Panc1 (cell line): ENCODE data around the gene SH2D2A. TPM values are rescaled to one million over a fixed set of nuclear protein-coding genes. Genes with fewer than 3 reads are reported as not detected.

Source experiments
- ATAC-seq: fragments of 200-7000 bp; cut with Tn5 transposase; 2 replicates; pipeline ENCODE4 v1.9.1; 2020; ENCODE audit warnings: mild to moderate bottlenecking, moderate library complexity
- BruUV-seq: library from RNA; stranded (reverse); fragments of 400-500 nt; replicated peaks from 2 replicates; lab custom pipeline; 2021; lab: Mats Ljungman, UMichigan
- CTCF ChIA-PET: fragments of 300-600 bp; sonication (Branson Sonifier 250); formaldehyde crosslinking; loops from one replicate; lab custom pipeline; 2022; ENCODE audit warnings: antibody characterized with exemption; lab: Charles Lee
- POLR2A ChIA-PET: fragments of 300-600 bp; sonication (Branson Sonifier 250); formaldehyde crosslinking; loops from one replicate; lab custom pipeline; 2022; ENCODE audit warnings: antibody characterized with exemption; lab: Charles Lee
- DNase-seq: peaks from one replicate; pipeline ENCODE4 v3.0.0-alpha.2; 2010; ENCODE audit warnings: low read depth, low spot score
- H3K27ac ChIP-seq: 2 replicates; pipeline ENCODE4 v1.5.1; 2011; ENCODE audit warnings: mild to moderate bottlenecking, low read length, inconsistent platforms
- H3K27me3 ChIP-seq: fragments of 200-500 bp; sonication (Bioruptor generic); 2 replicates; pipeline ENCODE4 v1.6.0; 2014; ENCODE audit warnings: low read length, inconsistent platforms; ENCODE audit not compliant: control insufficient read depth, insufficient read depth
- H3K36me3 ChIP-seq: fragments of 200-500 bp; sonication (Bioruptor generic); 2 replicates; pipeline ENCODE4 v1.5.1; 2014; ENCODE audit warnings: inconsistent platforms, mild to moderate bottlenecking, low read length, moderate library complexity; ENCODE audit not compliant: control insufficient read depth, insufficient read depth
- H3K4me1 ChIP-seq: 2 replicates; pipeline ENCODE4 v1.5.1; 2011; ENCODE audit warnings: inconsistent platforms, mild to moderate bottlenecking, low read length, moderate library complexity; ENCODE audit not compliant: control insufficient read depth, insufficient read depth
- H3K4me3 ChIP-seq, 2 experiments: 2 replicates each; pipeline ENCODE4 v1.5.1; 2011 to 2012; ENCODE audit warnings: low read depth in 2 of 2, low read length in 2 of 2, mild to moderate bottlenecking in 2 of 2, inconsistent platforms in 1 of 2, moderate library complexity in 1 of 2
- H3K9me3 ChIP-seq: fragments of 200-500 bp; sonication (Bioruptor generic); 2 replicates; pipeline ENCODE4 v1.5.1; 2014; ENCODE audit warnings: low read depth, mild to moderate bottlenecking, inconsistent platforms, low read length, moderate library complexity; ENCODE audit not compliant: control insufficient read depth, insufficient read depth
- POLR2AphosphoS5 ChIP-seq: IDR thresholded peaks from 2 replicates; pipeline ENCODE4 v1.6.1; 2012; ENCODE audit warnings: mild to moderate bottlenecking, low read depth, low read length, moderate library complexity
- SIN3A ChIP-seq: IDR thresholded peaks from 2 replicates; pipeline ENCODE4 v1.6.1; 2012; ENCODE audit warnings: low read depth, mild to moderate bottlenecking, low read length, moderate library complexity, borderline replicate concordance; ENCODE audit not compliant: insufficient read depth
- TCF7L2 ChIP-seq: IDR thresholded peaks from 2 replicates; pipeline ENCODE4 v1.6.1; 2011; ENCODE audit warnings: mild to moderate bottlenecking, low read depth, low read length, inconsistent platforms
- in situ Hi-C: cut with HindIII; loops from 2 replicates; pipeline ENCODE4 v1.10.0; 2016; ENCODE audit warnings: low sequenced_read_pairs, low pct_unique_long_range_greater_than_20kb
- intact Hi-C: fragments of 100-400 bp; cut with micrococcal nuclease; formaldehyde crosslinking; loops from one replicate; pipeline ENCODE4 v1.10.0; 2022; ENCODE audit not compliant: unreplicated experiment
- total RNA-seq: library from RNA; stranded (reverse); gene quantifications from one replicate; pipeline ENCODE4 v1.2.1, GENCODE V29; 2021; ENCODE audit not compliant: unreplicated experiment
- TF ChIP-seq, protein P1 (sequence below), 2 experiments: IDR thresholded peaks; 2 replicates each; pipeline ENCODE4 v1.6.1; 2011 to 2012; ENCODE audit warnings: low read depth in 2 of 2, control low read depth in 1 of 2, low read length in 1 of 2, mild to moderate bottlenecking in 1 of 2, moderate library complexity in 1 of 2; ENCODE audit not compliant: insufficient read depth in 1 of 2
- TF ChIP-seq, protein P2 (sequence below): fragments of 450-650 bp; IDR thresholded peaks from 2 replicates; pipeline ENCODE4 v1.5.1; 2017; ENCODE audit warnings: mild to moderate bottlenecking

Gene SH2D2A
- total RNA-seq, 1 experiment from 2014 or later = 0.69 TPM

DNA sequence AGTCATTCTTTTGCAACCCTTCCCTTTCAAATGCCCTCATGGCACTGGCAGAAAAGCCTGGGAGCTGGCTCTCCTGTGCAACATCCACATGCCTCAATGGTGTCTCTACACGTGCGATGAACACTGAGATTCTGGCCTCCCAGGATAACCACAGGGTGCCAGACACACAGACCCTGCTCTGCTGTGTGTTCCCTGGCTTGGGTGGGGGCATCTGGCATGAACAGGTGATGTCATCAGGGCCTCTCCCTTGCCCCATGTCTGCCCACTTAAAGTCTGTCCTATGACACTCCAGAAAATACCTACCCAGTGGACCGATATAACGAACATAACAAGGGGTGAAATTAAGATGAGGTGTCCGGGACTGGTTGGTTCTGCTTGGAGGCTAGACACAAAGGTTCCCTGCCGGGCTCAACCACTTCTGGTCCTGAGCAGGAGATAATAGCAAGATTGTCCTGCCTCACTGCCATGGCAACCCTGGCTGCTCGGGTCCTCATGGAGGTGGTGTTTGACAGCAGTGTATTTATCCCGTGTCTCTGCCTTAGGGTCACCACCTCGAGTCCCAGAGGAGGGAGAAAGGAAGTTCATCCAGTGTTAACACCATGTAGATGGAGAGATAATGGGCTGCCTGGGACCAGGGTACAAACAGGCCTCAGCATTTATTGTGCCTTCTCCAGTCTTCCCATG lies 22.9 kb upstream of the SH2D2A start:
- Histone ChIP-seq H3K4me1 (no peaks in the 10 kb centered on the region), H3K27me3 (no peaks in the 10 kb centered on the region; the same call in 1 of the 2 replicates), H3K27ac (no peak overlapping the region), H3K9me3 (no peaks in the 10 kb centered on the region), H3K4me3 (no peak overlapping the region), H3K36me3 (no peaks in the 10 kb centered on the region)
- BruUV-seq = no TSS peak
- in situ Hi-C loops (no loop called here), intact Hi-C loops (no loop called here)
- TF ChIP-seq SIN3A (no peak), TCF7L2 (no peak), POLR2AphosphoS5 (no peak)
- TF ChIP-seq, protein P1, sequence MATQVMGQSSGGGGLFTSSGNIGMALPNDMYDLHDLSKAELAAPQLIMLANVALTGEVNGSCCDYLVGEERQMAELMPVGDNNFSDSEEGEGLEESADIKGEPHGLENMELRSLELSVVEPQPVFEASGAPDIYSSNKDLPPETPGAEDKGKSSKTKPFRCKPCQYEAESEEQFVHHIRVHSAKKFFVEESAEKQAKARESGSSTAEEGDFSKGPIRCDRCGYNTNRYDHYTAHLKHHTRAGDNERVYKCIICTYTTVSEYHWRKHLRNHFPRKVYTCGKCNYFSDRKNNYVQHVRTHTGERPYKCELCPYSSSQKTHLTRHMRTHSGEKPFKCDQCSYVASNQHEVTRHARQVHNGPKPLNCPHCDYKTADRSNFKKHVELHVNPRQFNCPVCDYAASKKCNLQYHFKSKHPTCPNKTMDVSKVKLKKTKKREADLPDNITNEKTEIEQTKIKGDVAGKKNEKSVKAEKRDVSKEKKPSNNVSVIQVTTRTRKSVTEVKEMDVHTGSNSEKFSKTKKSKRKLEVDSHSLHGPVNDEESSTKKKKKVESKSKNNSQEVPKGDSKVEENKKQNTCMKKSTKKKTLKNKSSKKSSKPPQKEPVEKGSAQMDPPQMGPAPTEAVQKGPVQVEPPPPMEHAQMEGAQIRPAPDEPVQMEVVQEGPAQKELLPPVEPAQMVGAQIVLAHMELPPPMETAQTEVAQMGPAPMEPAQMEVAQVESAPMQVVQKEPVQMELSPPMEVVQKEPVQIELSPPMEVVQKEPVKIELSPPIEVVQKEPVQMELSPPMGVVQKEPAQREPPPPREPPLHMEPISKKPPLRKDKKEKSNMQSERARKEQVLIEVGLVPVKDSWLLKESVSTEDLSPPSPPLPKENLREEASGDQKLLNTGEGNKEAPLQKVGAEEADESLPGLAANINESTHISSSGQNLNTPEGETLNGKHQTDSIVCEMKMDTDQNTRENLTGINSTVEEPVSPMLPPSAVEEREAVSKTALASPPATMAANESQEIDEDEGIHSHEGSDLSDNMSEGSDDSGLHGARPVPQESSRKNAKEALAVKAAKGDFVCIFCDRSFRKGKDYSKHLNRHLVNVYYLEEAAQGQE (IDR thresholded peaks at IDR 0.05; ENCODE audit: insufficient read depth in 1 of 2, low read depth in 2 of 2, low read length in 1 of 2) = no peak
- TF ChIP-seq, protein P2, sequence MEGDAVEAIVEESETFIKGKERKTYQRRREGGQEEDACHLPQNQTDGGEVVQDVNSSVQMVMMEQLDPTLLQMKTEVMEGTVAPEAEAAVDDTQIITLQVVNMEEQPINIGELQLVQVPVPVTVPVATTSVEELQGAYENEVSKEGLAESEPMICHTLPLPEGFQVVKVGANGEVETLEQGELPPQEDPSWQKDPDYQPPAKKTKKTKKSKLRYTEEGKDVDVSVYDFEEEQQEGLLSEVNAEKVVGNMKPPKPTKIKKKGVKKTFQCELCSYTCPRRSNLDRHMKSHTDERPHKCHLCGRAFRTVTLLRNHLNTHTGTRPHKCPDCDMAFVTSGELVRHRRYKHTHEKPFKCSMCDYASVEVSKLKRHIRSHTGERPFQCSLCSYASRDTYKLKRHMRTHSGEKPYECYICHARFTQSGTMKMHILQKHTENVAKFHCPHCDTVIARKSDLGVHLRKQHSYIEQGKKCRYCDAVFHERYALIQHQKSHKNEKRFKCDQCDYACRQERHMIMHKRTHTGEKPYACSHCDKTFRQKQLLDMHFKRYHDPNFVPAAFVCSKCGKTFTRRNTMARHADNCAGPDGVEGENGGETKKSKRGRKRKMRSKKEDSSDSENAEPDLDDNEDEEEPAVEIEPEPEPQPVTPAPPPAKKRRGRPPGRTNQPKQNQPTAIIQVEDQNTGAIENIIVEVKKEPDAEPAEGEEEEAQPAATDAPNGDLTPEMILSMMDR = no peak
- no peak for DNase-seq
- ATAC-seq = peak; percentile 28
- ChIA-PET CTCF (interaction anchor here (0.5 to 2.6 kb wide), 9 partner anchors 17 to 113 kb away, joined by 3 to 39 read pairs (median 5); partner anchors contain the start of genes INSRR and NTRK1), POLR2A (no interaction called here)

DNA sequence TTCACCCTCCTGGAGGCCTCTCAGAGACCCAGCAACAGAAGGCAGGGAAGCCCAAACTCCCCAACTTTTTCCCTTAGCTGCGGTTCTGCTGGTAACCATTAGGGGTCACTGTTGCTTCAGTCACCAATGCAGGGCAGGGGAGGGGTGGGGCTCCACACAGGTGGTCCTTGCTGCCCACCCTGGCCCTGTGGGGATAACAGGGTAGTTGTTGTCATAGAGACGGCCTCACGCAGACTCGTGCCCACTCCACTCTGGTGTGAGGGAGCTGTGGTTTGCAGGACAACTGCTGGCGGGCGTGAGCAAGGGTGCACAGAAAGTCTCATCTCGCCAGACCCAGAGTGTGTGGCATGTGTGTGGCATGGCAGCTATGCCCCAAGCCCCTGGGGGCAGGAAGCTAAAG lies 22.3 kb upstream of the SH2D2A start:
- no peak overlapping the region for H3K27ac ChIP-seq
- ChIA-PET POLR2A (interaction anchor here (0.5 to 0.9 kb wide), 2 partner anchors 67 to 87 kb away, joined by 3 to 8 read pairs; no protein-coding TSS in a partner anchor), CTCF (interaction anchor here (0.8 to 2.6 kb wide), 8 partner anchors 17 to 113 kb away, joined by 3 to 39 read pairs (median 6); partner anchors contain the start of genes INSRR and NTRK1)
- TF ChIP-seq, protein P2 = peak; percentile 96
- no peak for TF ChIP-seq TCF7L2
- no peak for TF ChIP-seq SIN3A
- ATAC-seq (peak; percentile 79), DNase-seq (peak; percentile 27)
- no peak overlapping the region for H3K4me3 ChIP-seq
- in situ Hi-C loops = no loop called here
- intact Hi-C loops = no loop called here
- BruUV-seq = no TSS peak
- H3K27me3 ChIP-seq = peaks cover 2% of the 10 kb centered on the region
- H3K36me3 ChIP-seq = no peaks in the 10 kb centered on the region
- H3K9me3 ChIP-seq = no peaks in the 10 kb centered on the region
- no peaks in the 10 kb centered on the region for H3K4me1 ChIP-seq
